WTC11 (cell line): ENCODE data around the gene FNDC11. TPM values are rescaled to one million over a fixed set of nuclear protein-coding genes. Genes with fewer than 3 reads are reported as not detected.
A peak's percentile ranks its signal among the peaks of the same experiment; 100 is the strongest.

ENCODE experiments used
- ATAC-seq: fragments of 200-7000 bp; cut with Tn5 transposase; 2 replicates; pipeline ENCODE4 v1.10.0; 2021; ENCODE audit warnings: mild to moderate bottlenecking, moderate library complexity
- CTCF ChIA-PET: fragments of 300-600 bp; sonication (Branson Sonifier 250); formaldehyde crosslinking; loops from one replicate; lab custom pipeline; 2021; ENCODE audit warnings: antibody characterized with exemption; lab: Charles Lee
- POLR2A ChIA-PET: fragments of 350-600 bp; sonication (Branson Sonifier 250); formaldehyde crosslinking; loops from one replicate; lab custom pipeline; 2021; ENCODE audit warnings: antibody characterized with exemption; lab: Charles Lee
- DNase-seq: peaks from one replicate; pipeline ENCODE4 v3.0.0; 2021; ENCODE audit warnings: low spot score
- H3K27ac Mint-ChIP-seq: 2 replicates; pipeline ENCODE4 v1.8.0; 2021; ENCODE audit warnings: mixed read lengths
- H3K27me3 Mint-ChIP-seq: 2 replicates; pipeline ENCODE4 v1.8.0; 2021; ENCODE audit warnings: low read depth, mild to moderate bottlenecking, moderate library complexity, mixed read lengths
- H3K36me3 Mint-ChIP-seq: 2 replicates; pipeline ENCODE4 v1.8.0; 2021; ENCODE audit warnings: mixed read lengths
- H3K4me1 Mint-ChIP-seq: 2 replicates; pipeline ENCODE4 v1.8.0; 2022; ENCODE audit warnings: mixed read lengths
- H3K4me3 Mint-ChIP-seq: 2 replicates; pipeline ENCODE4 v1.8.0; 2021; ENCODE audit warnings: mild to moderate bottlenecking, moderate library complexity, mixed read lengths
- H3K9me3 Mint-ChIP-seq: 2 replicates; pipeline ENCODE4 v1.8.0; 2021; ENCODE audit warnings: mixed read lengths
- ATF1 ChIP-seq: sonication (generic); formaldehyde crosslinking; IDR thresholded peaks from 2 replicates; pipeline ENCODE4 v1.8.1; 2023; ENCODE audit warnings: mild to moderate bottlenecking, moderate library complexity, missing genetic modification reagents
- IRF2 ChIP-seq: sonication (generic); formaldehyde crosslinking; IDR thresholded peaks from 2 replicates; pipeline ENCODE4 v1.8.0; 2022; ENCODE audit warnings: low read depth, missing genetic modification reagents, borderline replicate concordance
- MXD4 ChIP-seq: fragments of 250-450 bp; sonication (Bioruptor Pico); IDR thresholded peaks from 2 replicates; pipeline ENCODE4 v1.8.0; 2021; ENCODE audit warnings: mild to moderate bottlenecking, moderate library complexity, borderline replicate concordance
- PRRX2 ChIP-seq: fragments of 250-450 bp; sonication (Bioruptor Pico); IDR thresholded peaks from 2 replicates; pipeline ENCODE4 v1.8.0; 2021; ENCODE audit warnings: mild to moderate bottlenecking
- ZNF263 ChIP-seq: sonication (generic); formaldehyde crosslinking; IDR thresholded peaks from 2 replicates; pipeline ENCODE4 v1.8.1; 2022; ENCODE audit warnings: low read depth, mild to moderate bottlenecking, moderate library complexity, missing genetic modification reagents
- ZNF423 ChIP-seq: fragments of 250-450 bp; sonication (Bioruptor Pico); IDR thresholded peaks from 2 replicates; pipeline ENCODE4 v2.1.2; 2022; ENCODE audit warnings: mild to moderate bottlenecking, moderate library complexity
- total RNA-seq: library from RNA; stranded (reverse); gene quantifications from 3 replicates; pipeline ENCODE4 v1.2.3, GENCODE V29; 2021
- TF ChIP-seq, protein P1 (sequence below): sonication (generic); formaldehyde crosslinking; conservative IDR thresholded peaks from 2 replicates; pipeline ENCODE4 v1.8.1; 2023; ENCODE audit warnings: mild to moderate bottlenecking, low read depth, missing genetic modification reagents, moderate library complexity
- TF ChIP-seq, protein P2 (sequence below): sonication (generic); formaldehyde crosslinking; IDR thresholded peaks from 2 replicates; pipeline ENCODE4 v1.8.0; 2022; ENCODE audit warnings: mild to moderate bottlenecking, missing genetic modification reagents
- TF ChIP-seq, protein P3 (sequence below): sonication (generic); formaldehyde crosslinking; IDR thresholded peaks from 2 replicates; pipeline ENCODE4 v1.8.1; 2022; ENCODE audit warnings: mild to moderate bottlenecking, missing genetic modification reagents, moderate library complexity, borderline replicate concordance
- TF ChIP-seq, protein P4 (sequence below): sonication (generic); formaldehyde crosslinking; IDR thresholded peaks from 2 replicates; pipeline ENCODE4 v1.8.1; 2022; ENCODE audit warnings: low read depth, missing genetic modification reagents, borderline replicate concordance
- TF ChIP-seq, protein P5 (sequence below): sonication (generic); formaldehyde crosslinking; IDR thresholded peaks from 2 replicates; pipeline ENCODE4 v1.8.0; 2023; ENCODE audit warnings: missing genetic modification reagents
- TF ChIP-seq, protein P6 (sequence below): fragments of 250-450 bp; sonication (Bioruptor Pico); IDR thresholded peaks from 2 replicates; pipeline ENCODE4 v1.9.0; 2021; ENCODE audit warnings: mild to moderate bottlenecking

FNDC11 gene
- total RNA-seq, 1 experiment from 2014 or later: 3.8 TPM

DNA sequence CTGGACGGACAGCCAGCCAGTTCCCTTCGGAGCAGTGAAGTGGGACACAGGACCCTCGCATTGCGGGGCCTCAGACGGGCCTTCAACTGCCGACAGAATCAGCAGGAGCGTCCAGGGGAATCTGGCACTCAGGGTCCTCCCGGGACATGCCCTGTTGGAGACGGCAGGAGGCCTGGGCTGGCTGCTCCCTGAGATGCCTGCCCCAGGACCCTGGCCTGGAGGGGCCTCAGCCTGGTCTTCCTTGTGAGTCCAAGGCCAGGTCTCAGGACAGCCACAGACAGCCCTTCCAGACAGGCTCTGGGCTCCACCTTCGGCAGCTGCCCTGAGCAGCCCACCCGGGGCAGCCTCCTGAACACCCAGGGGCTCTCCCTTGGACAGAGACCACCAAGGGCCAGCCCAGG, 34.7 kb downstream of the FNDC11 start:
- DNase-seq: no peak
- H3K27ac Mint-ChIP-seq: no peak overlapping the region
- TF ChIP-seq IRF2 (CRISPR knock-in tag) (no peak), PRRX2 (CRISPR knock-in tag) (no peak)
- TF ChIP-seq, all 79 proteins: peak for 0
- Mint-ChIP-seq H3K9me3 (no peaks in the 10 kb centered on the region), H3K27me3 (no peaks in the 10 kb centered on the region), H3K36me3 (peaks cover 12% of the 10 kb centered on the region), H3K4me1 (no peaks in the 10 kb centered on the region), H3K4me3 (no peak overlapping the region)
- ChIA-PET CTCF (interaction anchor here (0.6 to 1.5 kb wide), 2 partner anchors 51 to 52 kb away, joined by 3 to 9 read pairs; no protein-coding TSS in a partner anchor), POLR2A (no interaction called here)
- no peak for ATAC-seq

DNA sequence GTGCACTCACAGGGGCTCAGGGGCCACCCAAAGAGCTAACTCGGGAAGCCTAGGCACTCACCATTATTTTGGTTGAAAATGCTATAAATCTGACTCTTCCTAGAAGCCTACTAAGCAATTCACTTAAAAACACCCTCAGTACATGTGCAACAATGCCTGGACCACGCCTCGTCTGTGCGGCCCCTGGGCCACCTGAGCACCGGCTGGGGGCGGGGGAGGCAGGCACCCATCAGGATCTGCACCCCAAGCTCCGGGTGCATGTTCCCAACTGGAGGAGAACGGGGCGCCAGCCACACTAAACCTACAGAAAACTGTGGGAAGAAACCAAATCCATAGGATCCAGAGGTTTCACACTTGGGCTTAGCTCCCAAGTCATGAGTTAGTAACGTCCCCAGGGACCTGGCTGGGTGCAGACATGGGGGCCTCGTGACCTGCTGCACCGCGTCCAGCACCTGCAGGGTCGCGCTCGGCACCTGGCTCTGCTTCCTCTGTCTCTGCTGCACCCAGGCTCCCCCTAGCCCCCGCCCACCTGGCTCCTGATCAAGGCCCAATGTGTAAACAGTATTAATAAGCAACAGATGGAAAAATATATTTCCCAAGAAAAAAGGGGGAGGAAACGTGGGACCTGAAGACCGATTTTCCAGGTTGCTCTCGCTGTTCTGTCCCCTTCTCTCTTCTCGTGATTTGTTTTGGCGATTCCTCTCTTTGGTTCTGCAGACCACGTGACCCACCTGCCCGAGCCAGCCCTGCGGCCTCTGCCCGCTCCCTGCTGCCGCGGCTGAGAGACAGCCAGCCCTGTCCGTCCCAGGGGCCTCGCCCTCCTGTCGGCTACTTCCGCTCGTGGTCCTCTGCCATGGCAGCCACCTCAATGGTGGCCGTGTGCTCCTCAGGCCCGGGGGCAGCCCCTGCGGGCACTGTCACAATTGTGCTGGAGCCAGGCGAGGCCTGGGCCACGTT, 35.6 kb downstream of the FNDC11 start:
- TF ChIP-seq ZNF423 (CRISPR knock-in tag): no peak
- no peak for TF ChIP-seq MXD4 (CRISPR knock-in tag)
- TF ChIP-seq, protein P1, sequence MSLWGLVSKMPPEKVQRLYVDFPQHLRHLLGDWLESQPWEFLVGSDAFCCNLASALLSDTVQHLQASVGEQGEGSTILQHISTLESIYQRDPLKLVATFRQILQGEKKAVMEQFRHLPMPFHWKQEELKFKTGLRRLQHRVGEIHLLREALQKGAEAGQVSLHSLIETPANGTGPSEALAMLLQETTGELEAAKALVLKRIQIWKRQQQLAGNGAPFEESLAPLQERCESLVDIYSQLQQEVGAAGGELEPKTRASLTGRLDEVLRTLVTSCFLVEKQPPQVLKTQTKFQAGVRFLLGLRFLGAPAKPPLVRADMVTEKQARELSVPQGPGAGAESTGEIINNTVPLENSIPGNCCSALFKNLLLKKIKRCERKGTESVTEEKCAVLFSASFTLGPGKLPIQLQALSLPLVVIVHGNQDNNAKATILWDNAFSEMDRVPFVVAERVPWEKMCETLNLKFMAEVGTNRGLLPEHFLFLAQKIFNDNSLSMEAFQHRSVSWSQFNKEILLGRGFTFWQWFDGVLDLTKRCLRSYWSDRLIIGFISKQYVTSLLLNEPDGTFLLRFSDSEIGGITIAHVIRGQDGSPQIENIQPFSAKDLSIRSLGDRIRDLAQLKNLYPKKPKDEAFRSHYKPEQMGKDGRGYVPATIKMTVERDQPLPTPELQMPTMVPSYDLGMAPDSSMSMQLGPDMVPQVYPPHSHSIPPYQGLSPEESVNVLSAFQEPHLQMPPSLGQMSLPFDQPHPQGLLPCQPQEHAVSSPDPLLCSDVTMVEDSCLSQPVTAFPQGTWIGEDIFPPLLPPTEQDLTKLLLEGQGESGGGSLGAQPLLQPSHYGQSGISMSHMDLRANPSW (CRISPR knock-in tag): no peak
- TF ChIP-seq, protein P2, sequence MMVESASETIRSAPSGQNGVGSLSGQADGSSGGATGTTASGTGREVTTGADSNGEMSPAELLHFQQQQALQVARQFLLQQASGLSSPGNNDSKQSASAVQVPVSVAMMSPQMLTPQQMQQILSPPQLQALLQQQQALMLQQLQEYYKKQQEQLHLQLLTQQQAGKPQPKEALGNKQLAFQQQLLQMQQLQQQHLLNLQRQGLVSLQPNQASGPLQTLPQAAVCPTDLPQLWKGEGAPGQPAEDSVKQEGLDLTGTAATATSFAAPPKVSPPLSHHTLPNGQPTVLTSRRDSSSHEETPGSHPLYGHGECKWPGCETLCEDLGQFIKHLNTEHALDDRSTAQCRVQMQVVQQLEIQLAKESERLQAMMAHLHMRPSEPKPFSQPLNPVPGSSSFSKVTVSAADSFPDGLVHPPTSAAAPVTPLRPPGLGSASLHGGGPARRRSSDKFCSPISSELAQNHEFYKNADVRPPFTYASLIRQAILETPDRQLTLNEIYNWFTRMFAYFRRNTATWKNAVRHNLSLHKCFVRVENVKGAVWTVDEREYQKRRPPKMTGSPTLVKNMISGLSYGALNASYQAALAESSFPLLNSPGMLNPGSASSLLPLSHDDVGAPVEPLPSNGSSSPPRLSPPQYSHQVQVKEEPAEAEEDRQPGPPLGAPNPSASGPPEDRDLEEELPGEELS (CRISPR knock-in tag): no peak
- TF ChIP-seq, all 79 proteins: peak for 0
- ChIA-PET CTCF (no interaction called here), POLR2A (no interaction called here)
- no peak for ATAC-seq
- Mint-ChIP-seq H3K27me3 (no peaks in the 10 kb centered on the region), H3K9me3 (no peaks in the 10 kb centered on the region), H3K4me1 (no peaks in the 10 kb centered on the region), H3K4me3 (no peak overlapping the region), H3K36me3 (peaks cover 12% of the 10 kb centered on the region), H3K27ac (no peak overlapping the region)
- DNase-seq: no peak

DNA sequence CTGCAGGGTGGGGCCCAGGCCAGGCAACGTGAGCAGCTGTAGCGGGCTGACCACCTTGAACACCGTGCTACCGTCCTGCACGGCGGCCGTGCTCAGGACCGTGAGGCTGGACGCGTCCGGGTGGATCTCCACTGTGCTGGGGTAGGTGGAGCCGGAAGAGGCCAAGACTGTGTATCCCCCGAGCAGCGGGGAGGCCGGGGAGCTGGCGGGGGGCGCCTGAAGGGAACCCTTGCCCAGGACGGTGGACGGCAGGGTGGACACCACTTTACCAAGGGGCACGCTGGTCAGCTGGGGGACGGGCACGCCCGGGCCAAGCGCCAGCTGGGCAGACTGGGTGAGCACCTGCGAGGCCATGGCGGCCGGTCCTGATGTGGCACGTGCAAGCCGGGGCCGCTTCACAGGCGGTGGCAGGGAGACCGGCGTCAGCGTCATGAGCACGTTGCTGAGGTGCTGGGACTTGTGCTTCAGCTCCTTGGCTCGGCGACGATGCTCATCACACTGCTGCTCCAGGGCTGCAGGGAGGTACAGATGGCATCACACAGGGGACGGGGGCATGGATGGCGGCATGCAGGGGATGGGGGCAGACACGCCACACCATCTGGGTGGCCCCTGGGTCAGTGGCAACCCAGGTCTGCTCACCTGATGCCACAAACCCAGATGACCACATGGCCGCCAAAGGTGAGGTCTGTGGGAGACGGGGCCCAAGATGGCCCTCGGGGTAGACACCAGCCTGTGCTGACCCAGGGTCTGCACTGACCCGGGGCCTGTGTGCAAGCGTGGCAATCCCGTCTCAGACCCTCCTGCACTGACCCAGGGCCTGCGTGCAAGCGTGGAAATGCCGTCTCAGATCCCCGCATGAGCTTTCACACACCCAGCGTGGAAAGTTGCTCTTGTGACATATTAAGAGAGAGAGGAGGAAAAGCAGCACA, 36.5 kb downstream of the FNDC11 start:
- H3K36me3 Mint-ChIP-seq: peaks cover 12% of the 10 kb centered on the region
- H3K27me3 Mint-ChIP-seq: no peaks in the 10 kb centered on the region
- no peaks in the 10 kb centered on the region for H3K4me1 Mint-ChIP-seq
- H3K9me3 Mint-ChIP-seq: no peaks in the 10 kb centered on the region
- ChIA-PET CTCF (no interaction called here), POLR2A (no interaction called here)
- DNase-seq: no peak
- TF ChIP-seq, protein P3, sequence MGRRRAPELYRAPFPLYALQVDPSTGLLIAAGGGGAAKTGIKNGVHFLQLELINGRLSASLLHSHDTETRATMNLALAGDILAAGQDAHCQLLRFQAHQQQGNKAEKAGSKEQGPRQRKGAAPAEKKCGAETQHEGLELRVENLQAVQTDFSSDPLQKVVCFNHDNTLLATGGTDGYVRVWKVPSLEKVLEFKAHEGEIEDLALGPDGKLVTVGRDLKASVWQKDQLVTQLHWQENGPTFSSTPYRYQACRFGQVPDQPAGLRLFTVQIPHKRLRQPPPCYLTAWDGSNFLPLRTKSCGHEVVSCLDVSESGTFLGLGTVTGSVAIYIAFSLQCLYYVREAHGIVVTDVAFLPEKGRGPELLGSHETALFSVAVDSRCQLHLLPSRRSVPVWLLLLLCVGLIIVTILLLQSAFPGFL (CRISPR knock-in tag): no peak
- TF ChIP-seq ZNF263 (CRISPR knock-in tag): no peak
- H3K4me3 Mint-ChIP-seq: no peak overlapping the region
- peak overlapping the region; percentile 17; the same call in 1 of the 2 replicates for H3K27ac Mint-ChIP-seq
- ATAC-seq: no peak

DNA sequence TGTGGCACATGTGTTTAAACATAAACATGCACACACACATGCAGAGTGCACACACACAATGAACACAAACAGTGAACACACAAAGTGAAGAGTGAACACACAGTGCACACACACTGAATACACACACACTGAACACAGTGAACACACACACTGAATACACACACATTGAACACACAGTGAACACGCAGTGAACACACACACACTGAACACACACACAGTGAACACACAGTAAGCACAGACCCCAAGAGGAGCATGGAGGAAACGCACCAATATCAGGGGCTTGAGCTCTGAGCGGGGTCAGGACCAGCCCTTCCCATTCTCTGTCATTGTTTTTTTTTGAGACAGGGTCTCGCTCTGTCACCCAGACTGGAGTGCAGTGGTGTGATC, 37.2 kb downstream of the FNDC11 start:
- DNase-seq (no peak), ATAC-seq (no peak)
- H3K27me3 Mint-ChIP-seq: no peaks in the 10 kb centered on the region
- H3K4me1 Mint-ChIP-seq: no peaks in the 10 kb centered on the region
- POLR2A ChIA-PET: no interaction called here
- peak overlapping the region; percentile 17; the same call in 1 of the 2 replicates for H3K27ac Mint-ChIP-seq
- H3K9me3 Mint-ChIP-seq: no peaks in the 10 kb centered on the region
- H3K36me3 Mint-ChIP-seq: peaks cover 12% of the 10 kb centered on the region
- no peak overlapping the region for H3K4me3 Mint-ChIP-seq
- CTCF ChIA-PET: no interaction called here
- no peak for TF ChIP-seq ATF1 (CRISPR knock-in tag)
- TF ChIP-seq, protein P4, sequence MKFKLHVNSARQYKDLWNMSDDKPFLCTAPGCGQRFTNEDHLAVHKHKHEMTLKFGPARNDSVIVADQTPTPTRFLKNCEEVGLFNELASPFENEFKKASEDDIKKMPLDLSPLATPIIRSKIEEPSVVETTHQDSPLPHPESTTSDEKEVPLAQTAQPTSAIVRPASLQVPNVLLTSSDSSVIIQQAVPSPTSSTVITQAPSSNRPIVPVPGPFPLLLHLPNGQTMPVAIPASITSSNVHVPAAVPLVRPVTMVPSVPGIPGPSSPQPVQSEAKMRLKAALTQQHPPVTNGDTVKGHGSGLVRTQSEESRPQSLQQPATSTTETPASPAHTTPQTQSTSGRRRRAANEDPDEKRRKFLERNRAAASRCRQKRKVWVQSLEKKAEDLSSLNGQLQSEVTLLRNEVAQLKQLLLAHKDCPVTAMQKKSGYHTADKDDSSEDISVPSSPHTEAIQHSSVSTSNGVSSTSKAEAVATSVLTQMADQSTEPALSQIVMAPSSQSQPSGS (CRISPR knock-in tag): no peak
- TF ChIP-seq, protein P5, sequence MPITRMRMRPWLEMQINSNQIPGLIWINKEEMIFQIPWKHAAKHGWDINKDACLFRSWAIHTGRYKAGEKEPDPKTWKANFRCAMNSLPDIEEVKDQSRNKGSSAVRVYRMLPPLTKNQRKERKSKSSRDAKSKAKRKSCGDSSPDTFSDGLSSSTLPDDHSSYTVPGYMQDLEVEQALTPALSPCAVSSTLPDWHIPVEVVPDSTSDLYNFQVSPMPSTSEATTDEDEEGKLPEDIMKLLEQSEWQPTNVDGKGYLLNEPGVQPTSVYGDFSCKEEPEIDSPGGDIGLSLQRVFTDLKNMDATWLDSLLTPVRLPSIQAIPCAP (CRISPR knock-in tag): no peak
- TF ChIP-seq, protein P2 (CRISPR knock-in tag): no peak
- TF ChIP-seq, protein P6, sequence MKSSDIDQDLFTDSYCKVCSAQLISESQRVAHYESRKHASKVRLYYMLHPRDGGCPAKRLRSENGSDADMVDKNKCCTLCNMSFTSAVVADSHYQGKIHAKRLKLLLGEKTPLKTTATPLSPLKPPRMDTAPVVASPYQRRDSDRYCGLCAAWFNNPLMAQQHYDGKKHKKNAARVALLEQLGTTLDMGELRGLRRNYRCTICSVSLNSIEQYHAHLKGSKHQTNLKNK (CRISPR knock-in tag): no peak
